ENCODE measurements around the gene DBNDD2.

The DBNDD2 gene

DNA sequence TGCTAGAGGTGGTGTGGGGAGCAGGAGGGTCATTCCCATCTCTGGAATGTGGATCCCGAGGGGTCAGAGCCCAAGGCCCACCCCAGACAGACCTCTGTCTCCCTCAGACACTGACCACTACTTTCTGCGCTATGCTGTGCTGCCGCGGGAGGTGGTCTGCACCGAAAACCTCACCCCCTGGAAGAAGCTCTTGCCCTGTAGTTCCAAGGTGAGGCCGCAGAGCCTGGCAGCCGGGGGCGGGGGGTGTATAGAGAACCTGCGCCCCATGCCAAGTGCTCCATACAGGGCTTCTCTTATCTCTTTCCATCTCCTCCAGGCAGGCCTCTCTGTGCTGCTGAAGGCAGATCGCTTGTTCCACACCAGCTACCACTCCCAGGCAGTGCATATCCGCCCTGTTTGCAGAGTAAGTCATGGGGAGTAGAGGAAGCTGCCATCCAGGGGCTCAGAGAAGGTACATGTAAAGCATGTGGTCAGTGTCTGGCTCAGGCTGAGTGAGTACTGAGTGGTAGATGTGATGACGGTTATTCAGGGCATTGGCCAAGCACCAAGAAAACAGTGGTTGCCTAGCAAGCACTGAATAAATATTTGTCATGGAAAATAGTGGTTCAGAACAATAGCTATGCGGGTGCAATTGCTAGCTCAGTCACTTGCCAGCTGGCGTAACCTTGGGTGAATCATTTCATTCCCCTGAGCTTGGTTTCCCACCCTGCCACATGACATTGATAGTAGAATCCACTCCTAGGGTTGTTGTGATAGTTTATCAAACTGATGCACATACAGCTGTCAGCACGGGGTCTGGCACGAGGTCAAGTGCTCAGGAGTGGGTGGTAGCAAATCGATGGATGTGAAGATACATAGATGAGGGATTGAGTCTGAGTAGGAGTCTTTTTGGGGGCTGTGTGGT lies 11.4 kb downstream of the DBNDD2 start:
- ChIA-PET POLR2A (interaction anchor here (1.0 to 1.8 kb wide), 2 partner anchors 12 to 17 kb away, joined by 3 to 7 read pairs; no protein-coding TSS in a partner anchor), CTCF (interaction anchor here (0.5 to 1.0 kb wide), 2 partner anchors 17 to 568 kb away, joined by 3 to 4 read pairs; no protein-coding TSS in a partner anchor)
- Histone ChIP-seq H3K4me1 (ENCODE audit: control insufficient read depth, insufficient read depth, low read length) (no peaks in the 10 kb centered on the region; the same call in 1 of the 2 replicates), H3K9me3 (ENCODE audit: control insufficient read depth, insufficient read depth, low read depth, low read length) (no peaks in the 10 kb centered on the region), H3K27ac (ENCODE audit: extremely low read depth, low read depth, low read length) (no peak overlapping the region), H3K36me3 (ENCODE audit: control insufficient read depth in 2 of 2, insufficient read depth in 1 of 2, low read length in 2 of 2) (peaks cover 11 to 60% of the 10 kb centered on the region in 2 experiments), H3K4me3 (ENCODE audit: low read depth, low read length) (no peak overlapping the region)
- TF ChIP-seq ZNF747 (tag by site-specific recombination; IDR thresholded peaks at IDR 0.05) = no peak
- no peak for TF ChIP-seq ZNF24 (tag by site-specific recombination; IDR thresholded peaks at IDR 0.05)
- TF ChIP-seq ZNF175 (tag by site-specific recombination; IDR thresholded peaks at IDR 0.05) = no peak
- no peak for TF ChIP-seq ZNF555 (tag by site-specific recombination; conservative IDR thresholded peaks at IDR 0.05)
- TF ChIP-seq GLIS1 (tag by site-specific recombination; IDR thresholded peaks at IDR 0.05) = no peak
- no peak for TF ChIP-seq ZNF510 (tag by site-specific recombination; IDR thresholded peaks at IDR 0.05; ENCODE audit: insufficient replicate concordance)
- no peak for TF ChIP-seq SP7 (tag by site-specific recombination; IDR thresholded peaks at IDR 0.05)
- no peak for TF ChIP-seq ZNF223 (tag by site-specific recombination; IDR thresholded peaks at IDR 0.05)

GRCh38 chr20:45420125-45420524 lies 12.0 kb downstream of the DBNDD2 start:
- Histone ChIP-seq H3K9me3 (ENCODE audit: control insufficient read depth, insufficient read depth, low read depth, low read length) (no peaks in the 10 kb centered on the region), H3K4me3 (ENCODE audit: low read depth, low read length) (no peak overlapping the region), H3K36me3 (ENCODE audit: control insufficient read depth in 2 of 2, insufficient read depth in 1 of 2, low read length in 2 of 2) (peaks cover 11 to 65% of the 10 kb centered on the region in 2 experiments), H3K4me1 (ENCODE audit: control insufficient read depth, insufficient read depth, low read length) (no peaks in the 10 kb centered on the region; the same call in 1 of the 2 replicates), H3K27ac (ENCODE audit: extremely low read depth, low read depth, low read length) (no peak overlapping the region)
- TF ChIP-seq ZBTB44 (tag by site-specific recombination; IDR thresholded peaks at IDR 0.05) (no peak), ZNF121 (tag by site-specific recombination; IDR thresholded peaks at IDR 0.05) (no peak), ZEB2 (tag by site-specific recombination; IDR thresholded peaks at IDR 0.05) (no peak), ZNF600 (tag by site-specific recombination; IDR thresholded peaks at IDR 0.05) (no peak), ZBTB10 (tag by site-specific recombination; IDR thresholded peaks at IDR 0.05) (no peak), GLI2 (tag by site-specific recombination; IDR thresholded peaks at IDR 0.05; ENCODE audit: borderline replicate concordance, low read depth) (no peak), ZNF274 (IDR thresholded peaks at IDR 0.05; ENCODE audit: low read length) (no peak), ZNF274 (tag by site-specific recombination; IDR thresholded peaks at IDR 0.05; ENCODE audit: borderline replicate concordance) (no peak), ZNF791 (tag by site-specific recombination; IDR thresholded peaks at IDR 0.05) (no peak)
- ChIA-PET CTCF (interaction anchor here (1.8 kb wide), 1 partner anchor 46 kb away, joined by 7 read pairs; no protein-coding TSS in a partner anchor), POLR2A (interaction anchor here (0.9 to 1.8 kb wide), 3 partner anchors 8 to 17 kb away, joined by 3 to 7 read pairs (median 6); no protein-coding TSS in a partner anchor)

All from HEK293 (cell line).